ENCODE data around the gene DDX49. TPM values are rescaled to one million over a fixed set of nuclear protein-coding genes. Genes with fewer than 3 reads are reported as not detected.
A peak's percentile ranks its signal among the peaks of the same experiment; 100 is the strongest.

Gene DDX49
- total RNA-seq, 1 donor from 2014 or later = 68.3 TPM

DNA sequence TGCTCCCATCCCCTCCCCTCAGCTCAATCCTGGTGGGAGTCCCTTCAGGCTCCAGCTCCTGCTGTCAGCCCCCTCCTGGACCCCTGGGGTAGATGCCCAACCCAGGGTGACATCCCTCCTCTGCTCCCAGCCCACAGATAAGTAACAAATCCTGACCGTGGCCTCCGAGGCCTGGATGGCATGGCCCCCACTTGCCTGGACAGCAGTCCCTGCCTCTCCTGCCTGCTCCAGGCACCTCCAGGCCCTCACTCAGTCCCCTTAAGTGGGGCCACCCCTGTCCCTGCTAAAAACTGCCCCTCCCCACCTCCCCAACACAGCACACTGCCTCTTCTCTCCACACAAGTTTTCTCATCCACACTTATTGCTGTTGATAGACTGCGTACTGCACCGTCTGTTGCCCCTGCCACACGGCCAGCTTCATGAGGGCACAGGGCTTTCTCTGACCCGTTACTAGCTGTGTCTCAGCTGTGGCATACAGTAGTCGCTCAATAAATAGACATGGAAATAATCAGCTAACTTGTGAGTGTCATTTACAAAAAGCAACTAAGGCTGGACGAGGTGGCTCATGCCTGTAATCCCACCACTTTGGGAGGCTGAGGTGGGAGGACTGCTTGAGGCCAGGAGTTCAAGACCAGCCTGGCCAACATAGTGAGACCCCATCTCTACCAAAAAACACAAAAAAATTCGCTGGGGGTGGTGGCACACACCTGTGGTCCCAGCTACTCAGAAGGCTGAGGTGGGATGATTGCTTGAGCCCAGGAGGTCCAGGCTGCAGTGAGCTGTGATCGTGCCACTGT, 29.4 kb upstream of the DDX49 start:
- no peak for DNase-seq (ENCODE audit: low read depth)
- no peak overlapping the region for H3K27ac Mint-ChIP-seq (ENCODE audit: unreplicated experiment)
- no peak overlapping the region for H3K27ac ChIP-seq (ENCODE audit: low read depth, low read length)
- H3K79me2 ChIP-seq (ENCODE audit: insufficient read depth, low read length) = no peaks in the 10 kb centered on the region
- no peaks in the 10 kb centered on the region for H3K27me3 Mint-ChIP-seq (ENCODE audit: low read depth, unreplicated experiment)
- no peaks in the 10 kb centered on the region for H3K9me3 ChIP-seq (ENCODE audit: insufficient read depth, low read depth, low read length)
- H4K20me1 ChIP-seq (ENCODE audit: insufficient read depth, low read length) = peaks cover 6% of the 10 kb centered on the region
- no peak overlapping the region for H2AFZ ChIP-seq (ENCODE audit: low read depth, low read length)
- no peaks in the 10 kb centered on the region for H3K36me3 ChIP-seq (ENCODE audit: insufficient read depth, low read length)
- no peak overlapping the region for H3K9ac ChIP-seq (ENCODE audit: low read length)
- no peak overlapping the region for H3K4me2 ChIP-seq (ENCODE audit: low read length)
- peaks cover 7% of the 10 kb centered on the region for H3K27me3 ChIP-seq (ENCODE audit: insufficient read depth, low read length)
- TF ChIP-seq, protein P1, sequence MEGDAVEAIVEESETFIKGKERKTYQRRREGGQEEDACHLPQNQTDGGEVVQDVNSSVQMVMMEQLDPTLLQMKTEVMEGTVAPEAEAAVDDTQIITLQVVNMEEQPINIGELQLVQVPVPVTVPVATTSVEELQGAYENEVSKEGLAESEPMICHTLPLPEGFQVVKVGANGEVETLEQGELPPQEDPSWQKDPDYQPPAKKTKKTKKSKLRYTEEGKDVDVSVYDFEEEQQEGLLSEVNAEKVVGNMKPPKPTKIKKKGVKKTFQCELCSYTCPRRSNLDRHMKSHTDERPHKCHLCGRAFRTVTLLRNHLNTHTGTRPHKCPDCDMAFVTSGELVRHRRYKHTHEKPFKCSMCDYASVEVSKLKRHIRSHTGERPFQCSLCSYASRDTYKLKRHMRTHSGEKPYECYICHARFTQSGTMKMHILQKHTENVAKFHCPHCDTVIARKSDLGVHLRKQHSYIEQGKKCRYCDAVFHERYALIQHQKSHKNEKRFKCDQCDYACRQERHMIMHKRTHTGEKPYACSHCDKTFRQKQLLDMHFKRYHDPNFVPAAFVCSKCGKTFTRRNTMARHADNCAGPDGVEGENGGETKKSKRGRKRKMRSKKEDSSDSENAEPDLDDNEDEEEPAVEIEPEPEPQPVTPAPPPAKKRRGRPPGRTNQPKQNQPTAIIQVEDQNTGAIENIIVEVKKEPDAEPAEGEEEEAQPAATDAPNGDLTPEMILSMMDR (IDR thresholded peaks at IDR 0.05; ENCODE audit: insufficient read depth, low read depth, low read length) = no peak
- no peak for TF ChIP-seq EZH2 (IDR thresholded peaks at IDR 0.05; ENCODE audit: insufficient read depth, low read length)
- H3K4me1 ChIP-seq (ENCODE audit: insufficient read depth, low read length) = peaks cover 9% of the 10 kb centered on the region
- no peak overlapping the region for H3K4me3 ChIP-seq (ENCODE audit: insufficient read depth, low read depth, low read length)
- H3K36me3 Mint-ChIP-seq (ENCODE audit: low read depth, unreplicated experiment) = peaks cover 10% of the 10 kb centered on the region
- no peak overlapping the region for H3K4me3 Mint-ChIP-seq (ENCODE audit: unreplicated experiment)
- no peaks in the 10 kb centered on the region for H3K4me1 Mint-ChIP-seq (ENCODE audit: low read depth, unreplicated experiment)
- peaks cover 5% of the 10 kb centered on the region for H3K9me3 Mint-ChIP-seq (ENCODE audit: unreplicated experiment)
- FAIRE-seq = no peak

DNA sequence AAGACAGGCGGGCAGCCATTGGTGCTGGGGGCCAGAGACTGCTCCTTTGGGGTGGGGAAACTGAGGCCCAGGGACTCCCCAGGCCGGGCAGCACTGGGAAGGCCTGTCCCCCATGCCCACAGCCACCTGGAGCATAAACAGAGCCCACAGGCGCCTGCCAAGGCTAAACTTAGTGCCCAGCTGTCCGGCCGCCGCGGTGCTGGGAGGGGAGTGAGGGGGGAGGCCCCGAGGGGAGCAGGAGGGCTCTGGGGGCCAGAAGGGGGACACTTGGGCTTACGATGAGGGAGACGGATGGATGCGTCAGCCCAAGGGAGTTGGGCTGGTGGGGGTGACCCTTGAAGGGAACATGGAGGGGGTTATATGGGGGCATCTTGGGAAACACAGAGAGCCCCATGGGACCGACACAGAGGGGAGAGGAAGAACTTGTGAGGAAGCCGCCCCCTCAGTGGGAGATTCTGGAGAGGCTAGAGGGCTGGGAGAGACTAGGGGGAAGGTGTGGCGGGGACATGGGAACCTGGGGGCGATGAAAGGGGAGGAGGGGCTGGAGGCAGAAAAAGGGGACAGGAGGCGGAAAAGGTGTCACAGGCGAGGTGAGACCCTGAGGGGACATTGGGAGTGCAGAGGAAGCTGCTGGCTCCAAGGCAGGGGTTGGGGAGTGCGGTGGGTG, 25.8 kb upstream of the DDX49 start:
- Histone ChIP-seq H3K4me3 (ENCODE audit: insufficient read depth, low read depth, low read length) (no peak overlapping the region), H3K27me3 (ENCODE audit: insufficient read depth, low read length) (peaks cover 7% of the 10 kb centered on the region), H3K9ac (ENCODE audit: low read length) (no peak overlapping the region), H3K36me3 (ENCODE audit: insufficient read depth, low read length) (no peaks in the 10 kb centered on the region), H3K27ac (ENCODE audit: low read depth, low read length) (no peak overlapping the region), H3K4me2 (ENCODE audit: low read length) (no peak overlapping the region), H2AFZ (ENCODE audit: low read depth, low read length) (no peak overlapping the region), H3K79me2 (ENCODE audit: insufficient read depth, low read length) (no peaks in the 10 kb centered on the region), H3K9me3 (ENCODE audit: insufficient read depth, low read depth, low read length) (no peaks in the 10 kb centered on the region), H3K4me1 (ENCODE audit: insufficient read depth, low read length) (peaks cover 9% of the 10 kb centered on the region), H4K20me1 (ENCODE audit: insufficient read depth, low read length) (peaks cover 24% of the 10 kb centered on the region)
- Mint-ChIP-seq H3K36me3 (ENCODE audit: low read depth, unreplicated experiment) (peaks cover 8% of the 10 kb centered on the region), H3K27me3 (ENCODE audit: low read depth, unreplicated experiment) (no peaks in the 10 kb centered on the region), H3K27ac (ENCODE audit: unreplicated experiment) (no peak overlapping the region), H3K9me3 (ENCODE audit: unreplicated experiment) (no peaks in the 10 kb centered on the region), H3K4me1 (ENCODE audit: low read depth, unreplicated experiment) (peaks cover 2% of the 10 kb centered on the region), H3K4me3 (ENCODE audit: unreplicated experiment) (peak overlapping the region; percentile 54)
- TF ChIP-seq, protein P1 (IDR thresholded peaks at IDR 0.05; ENCODE audit: insufficient read depth, low read depth, low read length) = no peak
- TF ChIP-seq EZH2 (IDR thresholded peaks at IDR 0.05; ENCODE audit: insufficient read depth, low read length) = no peak
- DNase-seq (ENCODE audit: low read depth) = no peak
- no peak for FAIRE-seq
